Erythroblast (primary cell): ENCODE results near the gene USF2.
"Not testable (repeated sequence)": the region's sequence is repeated elsewhere in the genome, so short reads cannot be mapped to it uniquely, and the experiment has no call there.

Experiments
- GATA1 ChIP-seq: IDR thresholded peaks from 2 replicates; pipeline ENCODE4 v1.6.1; 2011; ENCODE audit warnings: low read depth, mild to moderate bottlenecking, control low read depth, low read length, moderate library complexity
- POLR2A ChIP-seq: IDR thresholded peaks from 2 replicates; pipeline ENCODE4 v1.6.1; 2011; ENCODE audit warnings: mild to moderate bottlenecking, low read length

GRCh38 chr19:35220973-35221590, 47.7 kb upstream of the USF2 start:
- TF ChIP-seq POLR2A, GATA1: not testable (repeated sequence)
